GM18870 (cell line): ENCODE measurements around the gene SGIP1.

Experiments
- ATAC-seq: cut with Tn5 transposase; IDR thresholded peaks from one replicate; pipeline ENCODE4 v1.9.1; 2021; ENCODE audit warnings: moderate library complexity; ENCODE audit not compliant: unreplicated experiment

Gene SGIP1, protein sequence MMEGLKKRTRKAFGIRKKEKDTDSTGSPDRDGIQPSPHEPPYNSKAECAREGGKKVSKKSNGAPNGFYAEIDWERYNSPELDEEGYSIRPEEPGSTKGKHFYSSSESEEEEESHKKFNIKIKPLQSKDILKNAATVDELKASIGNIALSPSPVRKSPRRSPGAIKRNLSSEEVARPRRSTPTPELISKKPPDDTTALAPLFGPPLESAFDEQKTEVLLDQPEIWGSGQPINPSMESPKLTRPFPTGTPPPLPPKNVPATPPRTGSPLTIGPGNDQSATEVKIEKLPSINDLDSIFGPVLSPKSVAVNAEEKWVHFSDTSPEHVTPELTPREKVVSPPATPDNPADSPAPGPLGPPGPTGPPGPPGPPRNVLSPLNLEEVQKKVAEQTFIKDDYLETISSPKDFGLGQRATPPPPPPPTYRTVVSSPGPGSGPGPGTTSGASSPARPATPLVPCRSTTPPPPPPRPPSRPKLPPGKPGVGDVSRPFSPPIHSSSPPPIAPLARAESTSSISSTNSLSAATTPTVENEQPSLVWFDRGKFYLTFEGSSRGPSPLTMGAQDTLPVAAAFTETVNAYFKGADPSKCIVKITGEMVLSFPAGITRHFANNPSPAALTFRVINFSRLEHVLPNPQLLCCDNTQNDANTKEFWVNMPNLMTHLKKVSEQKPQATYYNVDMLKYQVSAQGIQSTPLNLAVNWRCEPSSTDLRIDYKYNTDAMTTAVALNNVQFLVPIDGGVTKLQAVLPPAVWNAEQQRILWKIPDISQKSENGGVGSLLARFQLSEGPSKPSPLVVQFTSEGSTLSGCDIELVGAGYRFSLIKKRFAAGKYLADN

GRCh38 chr1:66533804-66534740, at the start of gene SGIP1:
TSS of gene SGIP1 (plus strand) at chr1:66534153. CDS start at chr1:66534359, 206 bp downstream.
- no peak for ATAC-seq

GRCh38 chr1:66489151-66489550, 44.8 kb upstream of the SGIP1 start:
- no peak for ATAC-seq

GRCh38 chr1:66489972-66490601, 43.9 kb upstream of the SGIP1 start:
- no peak for ATAC-seq

DNA sequence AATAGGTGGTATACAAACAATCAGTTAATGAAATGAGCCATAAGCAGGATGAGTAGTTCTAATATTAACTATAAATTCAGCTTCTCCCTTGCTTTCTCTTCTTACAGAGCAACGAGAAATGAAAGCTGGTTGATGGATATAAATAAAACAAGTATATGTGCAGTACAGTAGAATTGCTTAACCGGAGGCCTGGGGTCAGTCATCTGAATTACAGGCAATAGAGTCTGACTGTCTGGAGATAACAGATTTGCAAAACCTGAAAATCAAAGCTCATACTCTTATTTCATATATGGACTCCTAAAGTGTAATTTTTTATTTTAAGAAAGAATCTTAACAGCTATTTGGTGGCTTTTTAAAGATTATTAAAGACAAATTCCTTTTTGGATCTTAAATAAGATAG, 43.1 kb upstream of the SGIP1 start:
- no peak for ATAC-seq

- no peak for ATAC-seq
These were observed 41.5 kb upstream of the SGIP1 start for GRCh38 chr1:66492424-66492823.

DNA sequence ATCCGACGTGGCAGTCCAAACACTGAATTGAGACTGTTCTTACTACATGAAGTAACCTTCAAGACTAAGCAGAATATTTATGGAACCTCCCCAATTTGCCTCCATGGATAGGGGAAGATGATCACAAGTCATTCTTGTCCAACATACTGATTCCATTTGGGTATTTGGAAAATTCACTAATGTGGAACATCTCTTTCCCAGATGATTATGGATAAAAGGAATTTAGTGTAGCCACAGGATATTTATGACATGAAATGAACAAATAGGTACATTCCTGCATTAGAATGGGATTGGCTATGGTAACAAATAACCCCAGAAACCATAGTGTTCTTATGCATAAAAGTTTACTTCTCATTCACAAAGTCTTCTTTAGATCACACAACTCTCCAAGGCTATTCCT, 40.2 kb upstream of the SGIP1 start:
- no peak for ATAC-seq

DNA sequence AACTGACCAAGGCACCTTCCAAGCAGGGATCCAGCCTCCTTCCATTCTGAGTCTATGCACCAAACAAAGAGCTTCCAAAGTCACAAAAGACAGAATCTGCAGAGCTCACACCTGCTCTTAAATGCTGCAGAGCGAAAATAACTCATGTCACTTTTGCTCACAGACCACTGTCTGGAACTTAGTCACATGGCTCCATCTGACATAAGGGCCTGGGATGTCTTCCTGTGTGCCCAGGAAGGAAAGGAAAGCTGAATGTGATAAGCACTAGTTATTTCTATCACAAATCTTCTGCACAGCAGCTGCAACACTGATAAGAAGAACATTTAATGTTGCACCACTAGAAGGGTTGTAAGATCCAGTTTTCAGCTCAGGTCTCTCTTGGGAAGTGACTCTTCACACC, 39.5 kb upstream of the SGIP1 start:
- no peak for ATAC-seq

DNA sequence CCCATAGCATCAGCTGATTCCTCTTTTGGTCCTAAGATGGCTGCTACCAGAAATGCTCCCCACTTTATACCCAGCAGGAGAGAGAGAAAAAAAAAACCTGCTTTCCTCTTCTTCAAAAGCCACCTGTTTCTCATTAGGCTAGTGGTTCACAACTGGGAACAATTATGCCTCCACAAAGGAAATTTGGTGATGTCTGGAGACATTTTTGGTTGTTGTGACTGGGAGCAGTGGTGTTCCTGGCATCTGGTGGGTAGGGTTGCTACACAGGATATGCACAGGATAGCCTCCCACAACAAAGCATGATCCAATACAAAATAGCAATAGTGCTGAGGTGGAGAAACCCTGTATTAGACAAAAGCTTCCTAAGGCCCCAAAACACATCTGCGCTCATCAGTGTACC, 38.5 kb upstream of the SGIP1 start:
- no peak for ATAC-seq

- ATAC-seq: no peak
These were observed 36.0 kb upstream of the SGIP1 start for GRCh38 chr1:66497910-66498309.

DNA sequence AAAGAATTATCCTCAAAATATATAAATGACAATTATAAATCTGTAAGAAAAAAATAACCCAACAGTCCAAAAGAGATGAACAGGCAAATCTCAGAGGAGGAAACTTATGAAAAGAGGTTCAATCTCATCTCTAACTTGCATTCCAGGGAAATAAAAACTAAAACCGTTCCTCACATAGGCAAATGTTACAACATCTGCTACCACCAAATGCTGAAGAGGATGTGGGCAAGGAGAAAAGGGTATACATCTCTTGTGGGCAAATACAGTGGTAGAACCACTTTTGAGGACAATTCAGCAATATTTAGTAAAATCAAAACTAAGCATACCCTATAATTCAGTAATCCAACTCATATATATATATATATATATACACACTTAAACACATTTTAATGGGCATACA, 33.7 kb upstream of the SGIP1 start:
- ATAC-seq: no peak

DNA sequence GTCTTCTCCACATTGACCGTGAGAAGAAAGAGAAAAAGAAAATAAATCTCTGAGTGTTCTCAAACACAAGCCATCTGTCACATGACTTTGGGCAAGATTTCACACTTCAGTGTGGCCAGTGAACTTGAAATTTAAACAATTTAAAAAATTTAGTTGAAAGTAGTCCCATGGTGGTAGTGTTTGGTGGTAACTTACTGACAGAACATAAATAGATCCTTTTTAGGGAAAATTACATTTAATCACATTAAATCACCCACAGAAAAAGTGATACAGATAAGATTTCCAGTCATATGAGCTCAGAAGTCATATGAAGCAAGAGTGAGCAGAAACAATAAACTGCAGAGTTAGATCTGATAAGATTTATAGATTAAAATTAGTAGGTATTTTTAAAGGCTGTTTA, 31.9 kb upstream of the SGIP1 start:
- ATAC-seq: no peak

DNA sequence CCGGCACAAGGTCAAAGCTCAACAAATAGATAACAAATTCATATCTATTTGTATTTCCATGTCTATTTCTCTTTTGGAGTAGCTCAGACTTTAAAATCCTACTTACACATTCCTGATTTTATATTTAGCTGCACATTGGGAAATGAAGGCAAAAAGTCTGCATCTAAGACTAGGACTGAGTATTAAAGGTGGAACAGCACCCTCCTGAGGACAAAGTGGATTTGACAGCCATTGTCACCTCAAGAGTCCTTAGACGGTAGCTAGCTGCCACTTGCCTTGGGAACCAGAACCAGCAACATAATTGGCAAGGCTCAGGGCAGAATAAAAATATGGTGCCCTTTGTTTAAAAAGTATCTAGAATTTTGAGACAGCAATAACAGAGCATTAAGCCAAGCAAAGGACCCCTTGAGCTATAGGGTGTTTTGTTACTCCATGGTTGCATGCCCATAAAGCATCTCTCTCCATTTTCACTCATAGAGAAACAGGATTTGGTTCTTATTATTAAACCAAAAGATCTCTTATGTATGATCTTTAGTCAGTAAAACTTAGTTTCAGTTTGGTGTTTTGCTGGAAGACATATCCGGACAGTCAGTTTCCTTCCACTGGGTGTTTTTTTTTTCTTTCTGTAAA, 30.0 kb upstream of the SGIP1 start:
- ATAC-seq: peak; percentile 76

DNA sequence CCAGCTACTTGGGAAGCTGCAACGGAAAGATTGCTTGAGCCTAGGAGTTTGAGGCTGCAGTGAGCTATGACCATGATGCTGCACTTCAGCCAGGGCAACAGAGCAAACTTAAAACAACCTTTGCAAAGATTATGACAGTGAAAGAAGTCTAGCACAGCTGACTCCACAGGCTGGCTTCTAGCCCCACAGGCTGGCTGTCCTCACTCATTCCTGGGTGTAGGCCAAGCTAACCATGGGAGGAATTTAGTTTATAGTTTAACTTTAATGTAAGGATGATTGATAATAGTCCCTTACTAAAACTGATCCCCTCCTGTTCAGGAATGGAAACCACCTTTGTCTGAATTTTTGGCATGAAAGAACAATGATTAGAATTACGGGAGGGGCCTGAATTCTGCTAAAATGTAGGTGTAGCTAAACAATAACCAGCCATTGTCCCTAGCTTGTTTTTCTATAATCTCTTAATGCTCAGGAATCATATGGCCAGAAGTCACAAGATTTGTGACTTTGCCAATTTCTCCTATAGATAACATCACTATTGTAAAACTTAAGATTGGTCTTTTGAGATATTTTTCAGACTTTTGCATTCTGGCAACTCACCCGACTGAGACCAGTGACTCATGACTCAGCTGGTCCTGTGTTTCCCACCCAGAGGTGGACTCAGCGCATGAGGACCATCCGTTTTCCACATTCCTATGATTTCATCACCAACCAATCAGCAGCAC, 28.1 kb upstream of the SGIP1 start:
- ATAC-seq: no peak

- ATAC-seq: no peak
These were observed 27.6 kb upstream of the SGIP1 start for GRCh38 chr1:66506393-66506687.

DNA sequence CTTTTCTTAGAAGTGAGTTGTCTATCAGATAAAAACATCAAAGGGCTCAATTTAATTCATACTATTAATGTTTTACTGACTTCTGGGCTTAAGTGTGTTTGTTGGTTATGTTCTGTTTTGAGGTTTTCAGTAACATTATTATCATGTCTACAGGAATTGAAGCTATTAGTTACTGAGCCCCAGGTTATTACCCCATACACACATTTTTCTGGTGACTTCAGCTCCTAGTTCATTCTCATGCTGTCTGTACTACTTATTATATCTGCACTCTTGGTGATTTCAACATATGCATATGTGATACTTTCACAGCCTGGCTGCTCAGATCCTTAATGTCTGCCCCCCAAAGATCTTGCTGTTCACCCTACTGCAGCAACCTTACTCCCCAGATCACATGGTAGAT, 27.0 kb upstream of the SGIP1 start:
- ATAC-seq: no peak

GRCh38 chr1:66510407-66510806, 23.5 kb upstream of the SGIP1 start:
- ATAC-seq: no peak

- ATAC-seq: no peak
These were observed 22.8 kb upstream of the SGIP1 start for GRCh38 chr1:66511118-66511517.

DNA sequence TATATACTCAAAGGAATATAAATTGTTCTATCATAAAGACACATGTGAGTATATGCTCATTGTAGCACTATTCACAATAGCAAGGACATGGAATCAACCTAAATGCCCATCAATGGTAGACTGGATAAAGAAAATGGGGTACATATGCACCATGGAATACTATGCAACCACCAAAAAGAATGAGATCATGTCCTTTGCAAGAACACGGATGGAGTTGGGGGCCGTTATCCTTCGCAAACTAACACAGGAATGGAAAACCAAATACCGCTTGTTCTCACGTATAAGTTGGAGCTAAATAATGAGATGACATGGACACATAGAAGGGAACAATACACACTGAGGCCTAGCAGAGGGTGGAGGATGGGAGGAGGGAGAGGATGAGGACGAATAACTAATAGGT, 16.0 kb upstream of the SGIP1 start:
- ATAC-seq: no peak

DNA sequence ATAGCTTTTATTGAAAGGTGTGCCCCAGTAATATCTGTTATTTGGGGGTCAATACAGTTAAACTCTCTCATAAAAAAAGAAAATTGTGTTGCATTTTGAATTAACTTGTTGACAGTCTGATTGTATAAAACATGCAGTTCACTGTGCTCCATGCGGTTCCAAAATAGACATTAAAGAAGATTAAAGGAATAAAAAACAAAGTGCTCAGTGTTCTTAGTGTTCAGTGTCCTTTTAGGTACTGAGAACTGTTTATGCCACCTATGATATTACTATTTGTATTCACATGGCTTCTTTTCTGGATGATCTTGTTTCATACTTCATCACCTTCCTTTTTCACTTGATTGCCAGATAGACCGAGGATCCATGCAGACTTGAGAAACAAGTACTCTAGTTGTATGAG, 15.3 kb upstream of the SGIP1 start:
- ATAC-seq: no peak

DNA sequence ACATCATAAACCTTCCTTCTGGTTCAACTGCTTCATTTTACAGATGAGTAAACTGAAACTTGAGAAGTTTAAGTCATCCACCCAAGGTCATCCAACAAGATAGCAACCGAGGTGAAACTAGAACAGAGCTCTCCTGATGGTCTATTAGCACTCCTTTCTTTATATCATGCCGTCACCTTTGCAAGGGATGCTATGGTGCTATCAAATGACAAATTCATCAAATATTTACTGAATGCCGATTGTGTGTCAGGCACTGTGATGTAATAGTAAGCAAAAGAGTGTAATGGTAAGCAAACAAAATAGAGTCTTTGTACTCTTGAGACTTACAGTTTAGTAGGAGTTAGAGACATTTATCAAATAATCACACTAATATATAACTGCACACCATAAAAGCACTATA, 14.0 kb upstream of the SGIP1 start:
- ATAC-seq: no peak
